GM10248 (cell line): Measurements from ENCODE around the gene NEK8.

Experiments
- CTCF ChIA-PET: fragments of 300-600 bp; sonication (Branson Sonifier 250); formaldehyde crosslinking; extraction: SDS; loops from one replicate; lab custom pipeline; 2021; ENCODE audit warnings: antibody characterized with exemption; lab: Yijun Ruan, JAX
- POLR2A ChIA-PET: fragments of 350-650 bp; sonication (Branson Sonifier 250); formaldehyde crosslinking; extraction: SDS; loops from one replicate; lab custom pipeline; 2020; ENCODE audit warnings: antibody characterized with exemption; lab: Yijun Ruan, JAX
- DNase-seq: peaks from one replicate; pipeline ENCODE4 v3.0.0; 2012; ENCODE audit errors: extremely low spot score
- CTCF ChIP-seq: IDR thresholded peaks from 2 replicates; pipeline ENCODE4 v1.5.1; 2012; ENCODE audit warnings: mild to moderate bottlenecking, low read depth; ENCODE audit errors: extremely low read depth, missing control alignments, control extremely low read depth

Gene NEK8

GRCh38 chr17:28689011-28689410 is 39.6 kb upstream of the NEK8 start:
- no peak for DNase-seq
- TF ChIP-seq CTCF, result no peak
- CTCF ChIA-PET, result interaction anchor here (1.2 to 1.4 kb wide), 3 partner anchors 12 to 77 kb away, joined by 3 to 6 read pairs (median 3); partner anchors contain the start of gene PROCA1
- POLR2A ChIA-PET, result interaction anchor here (1.2 kb wide), 1 partner anchor 13 kb away, joined by 4 read pairs; no protein-coding TSS in a partner anchor

- CTCF ChIA-PET, result interaction anchor here (0.9 to 1.5 kb wide), 6 partner anchors 19 to 792 kb away, joined by 3 read pairs; no protein-coding TSS in a partner anchor
- no peak for DNase-seq
- no peak for TF ChIP-seq CTCF
- POLR2A ChIA-PET, result interaction anchor here (1.2 kb wide), 1 partner anchor 15 kb away, joined by 3 read pairs; no protein-coding TSS in a partner anchor
These were observed 34.7 kb upstream of the NEK8 start for GRCh38 chr17:28693869-28694268.

GRCh38 chr17:28698253-28698941 is 30.2 kb upstream of the NEK8 start:
- ChIA-PET POLR2A (no interaction called here), CTCF (no interaction called here)
- DNase-seq, result no peak
- no peak for TF ChIP-seq CTCF

GRCh38 chr17:28700278-28700677 is 28.3 kb upstream of the NEK8 start:
- no peak for DNase-seq
- ChIA-PET CTCF (interaction anchor here (0.9 to 2.5 kb wide), 3 partner anchors 11 to 56 kb away, joined by 3 to 9 read pairs (median 4); partner anchors contain the start of gene PROCA1), POLR2A (no interaction called here)
- no peak for TF ChIP-seq CTCF

GRCh38 chr17:28700830-28701492 is 27.6 kb upstream of the NEK8 start:
- DNase-seq, result no peak
- CTCF ChIA-PET, result interaction anchor here (0.9 to 2.5 kb wide), 4 partner anchors 11 to 57 kb away, joined by 3 to 9 read pairs (median 4); partner anchors contain the start of genes PROCA1 and SDF2

More at GRCh38 chr17:28700830-28701492, 27.6 kb upstream of the NEK8 start:
- POLR2A ChIA-PET, result no interaction called here
- TF ChIP-seq CTCF, result no peak
